GM18867 (cell line): ENCODE measurements around the gene NSFL1C.

ENCODE experiments used
- ATAC-seq: cut with Tn5 transposase; IDR thresholded peaks from one replicate; pipeline ENCODE4 v1.9.1; 2021; ENCODE audit warnings: mild to moderate bottlenecking, moderate library complexity; ENCODE audit not compliant: unreplicated experiment

Gene NSFL1C

DNA sequence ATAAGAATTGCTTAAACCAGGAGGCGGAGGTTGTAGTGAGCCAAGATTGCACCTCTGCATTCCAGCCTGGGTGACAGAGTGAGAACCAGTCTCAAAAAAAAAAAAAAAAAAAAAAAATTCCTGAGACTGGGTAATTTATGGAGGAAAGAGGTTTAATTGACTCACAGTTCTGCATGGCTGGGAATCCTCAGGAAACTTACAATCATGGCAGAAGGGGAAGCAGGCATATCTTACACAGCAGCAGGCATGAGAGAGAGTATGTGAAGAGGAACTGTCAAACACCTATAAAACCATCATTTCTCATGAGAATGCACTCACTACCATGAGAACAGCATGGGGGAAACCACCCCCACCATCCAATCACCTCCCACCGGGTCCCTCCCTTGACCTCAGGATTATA lies 72.0 kb downstream of the NSFL1C start:
- ATAC-seq = no peak

DNA sequence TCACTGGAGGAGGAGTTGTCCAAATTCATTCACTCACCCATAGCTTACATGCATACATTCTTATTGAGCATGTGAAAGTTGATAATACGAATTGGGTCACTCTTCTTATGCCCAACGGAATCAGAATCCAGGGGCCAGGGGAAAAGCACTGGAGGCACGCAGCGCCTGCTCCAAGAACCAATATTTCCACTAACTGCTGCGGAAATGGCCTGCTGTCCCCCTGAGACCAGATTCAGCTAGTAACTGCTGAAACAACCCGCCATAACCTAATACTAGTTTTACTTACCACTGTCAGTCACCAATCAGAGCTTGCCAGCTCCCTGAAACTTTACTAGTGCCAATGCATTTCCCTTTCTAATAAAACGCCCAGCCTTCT lies 73.2 kb downstream of the NSFL1C start:
- ATAC-seq = no peak

- peak; percentile 92 for ATAC-seq
Observed at GRCh38 chr20:1392693-1393506, 73.7 kb downstream of the NSFL1C start, which contains the start of gene FKBP1A. Gene FKBP1A (minus strand): TSS chr20:1393054. CDS start chr20:1392998, 56 bp downstream.

DNA sequence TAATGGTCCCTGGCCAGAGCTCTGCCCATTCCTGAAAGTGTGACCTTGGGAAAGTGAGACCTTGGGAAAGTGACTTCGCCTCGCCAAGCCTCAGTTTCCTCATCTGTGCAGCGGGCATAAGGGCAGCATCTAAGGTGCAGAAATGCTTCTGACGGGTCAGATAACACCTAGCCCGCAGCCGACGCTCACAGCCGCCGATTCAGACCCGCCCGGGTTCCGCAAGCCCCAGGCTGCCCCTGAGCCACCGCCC lies 74.3 kb downstream of the NSFL1C start:
- peak; percentile 22 for ATAC-seq
